ENCODE data around the gene TMEM145.

GRCh38 chr19:42370626-42371175 lies 57.6 kb downstream of the TMEM145 start:
- TF ChIP-seq CTCF (IDR thresholded peaks at IDR 0.05) (no peak), POLR2AphosphoS5 (IDR thresholded peaks at IDR 0.05) (no peak), POLR2A (IDR thresholded peaks at IDR 0.05) (no peak)

Measured in upper lobe of left lung (tissue), 4 donors.